Tibial nerve (tissue), 4 donors: Measurements from ENCODE around the gene ZSCAN2. TPM values are rescaled to one million over a fixed set of nuclear protein-coding genes. Genes with fewer than 3 reads are reported as not detected.

Experiments
- DNase-seq, 2 donors: peaks; one replicate each; pipeline ENCODE4 v3.0.0-alpha.2; 2019; ENCODE audit warnings: low spot score in 2 of 2
- H3K27ac ChIP-seq, 4 donors: fragments of 200-600 bp; sonication (generic) in 3 of 4; one replicate each; pipeline ENCODE4 v1.5.1; 2017 to 2019; ENCODE audit warnings: mild to moderate bottlenecking in 1 of 4
- H3K27me3 ChIP-seq, 2 donors: fragments of 200-600 bp; sonication (generic) in 1 of 2; one replicate each; pipeline versions ENCODE4 v1.5.1 to v1.6.0; 2017 to 2019
- H3K36me3 ChIP-seq, 3 donors: fragments of 200-600 bp; sonication (generic); one replicate each; pipeline ENCODE4 v1.5.1; 2018 to 2019
- H3K4me1 ChIP-seq, 4 donors: fragments of 200-600 bp; sonication (generic) in 3 of 4; one replicate each; pipeline ENCODE4 v1.5.1; 2017 to 2019
- H3K4me3 ChIP-seq, 4 donors: fragments of 200-600 bp; sonication (generic) in 3 of 4; one replicate each; pipeline ENCODE4 v1.5.1; 2017 to 2019; ENCODE audit warnings: mild to moderate bottlenecking in 1 of 4, moderate library complexity in 1 of 4
- H3K9me3 ChIP-seq, 4 donors: fragments of 200-600 bp; sonication (generic) in 3 of 4; one replicate each; pipeline ENCODE4 v1.5.1; 2017 to 2019
- EP300 ChIP-seq, 2 donors: sonication (generic); formaldehyde crosslinking; IDR thresholded peaks; one replicate each; pipeline ENCODE4 v1.6.1; 2017; ENCODE audit warnings: antibody characterized with exemption in 2 of 2, mild to moderate bottlenecking in 1 of 2
- POLR2A ChIP-seq, 2 donors: fragments of 450-650 bp; IDR thresholded peaks; one replicate each; pipeline ENCODE4 v1.6.1; 2017; ENCODE audit warnings: antibody characterized with exemption in 2 of 2, mild to moderate bottlenecking in 2 of 2, moderate library complexity in 2 of 2
- WGBS, 2 donors: methylation state at CpG; one replicate each; pipeline ENCODE4 v1.1.5; 2018; 5-methylcytosine and 5-hydroxymethylcytosine counted together
- total RNA-seq, 4 donors: library from RNA; depleted of rRNA; stranded (reverse); fragments of >200 nt; gene quantifications; one replicate each; pipeline ENCODE4 v1.1.0, GENCODE V29; 2016
- TF ChIP-seq, protein P1 (sequence below), 5 experiments: fragments of 200-600 bp in 3 of 5; fragments of 450-650 bp in 2 of 5; sonication (generic) in 3 of 5; IDR thresholded peaks; one replicate each; pipeline ENCODE4 v1.5.1; 2016 to 2019; ENCODE audit warnings: antibody characterized with exemption in 5 of 5, mild to moderate bottlenecking in 3 of 5, moderate library complexity in 2 of 5

Gene ZSCAN2
- total RNA-seq, 4 donors from 2014 or later, result 4.1 to 7.2 (median 5.2) TPM

- DNase-seq, result no peak
- TF ChIP-seq, protein P1, sequence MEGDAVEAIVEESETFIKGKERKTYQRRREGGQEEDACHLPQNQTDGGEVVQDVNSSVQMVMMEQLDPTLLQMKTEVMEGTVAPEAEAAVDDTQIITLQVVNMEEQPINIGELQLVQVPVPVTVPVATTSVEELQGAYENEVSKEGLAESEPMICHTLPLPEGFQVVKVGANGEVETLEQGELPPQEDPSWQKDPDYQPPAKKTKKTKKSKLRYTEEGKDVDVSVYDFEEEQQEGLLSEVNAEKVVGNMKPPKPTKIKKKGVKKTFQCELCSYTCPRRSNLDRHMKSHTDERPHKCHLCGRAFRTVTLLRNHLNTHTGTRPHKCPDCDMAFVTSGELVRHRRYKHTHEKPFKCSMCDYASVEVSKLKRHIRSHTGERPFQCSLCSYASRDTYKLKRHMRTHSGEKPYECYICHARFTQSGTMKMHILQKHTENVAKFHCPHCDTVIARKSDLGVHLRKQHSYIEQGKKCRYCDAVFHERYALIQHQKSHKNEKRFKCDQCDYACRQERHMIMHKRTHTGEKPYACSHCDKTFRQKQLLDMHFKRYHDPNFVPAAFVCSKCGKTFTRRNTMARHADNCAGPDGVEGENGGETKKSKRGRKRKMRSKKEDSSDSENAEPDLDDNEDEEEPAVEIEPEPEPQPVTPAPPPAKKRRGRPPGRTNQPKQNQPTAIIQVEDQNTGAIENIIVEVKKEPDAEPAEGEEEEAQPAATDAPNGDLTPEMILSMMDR (IDR thresholded peaks at IDR 0.05), result no peak
- TF ChIP-seq EP300 (IDR thresholded peaks at IDR 0.05) (no peak), POLR2A (IDR thresholded peaks at IDR 0.05) (no peak)
- Histone ChIP-seq H3K36me3 (peaks cover 0 to 71% (median 0%) of the 10 kb centered on the region in 3 donors), H3K27ac (no peak overlapping the region), H3K9me3 (no peaks in the 10 kb centered on the region), H3K4me3 (no peak overlapping the region), H3K4me1 (peaks cover 0 to 4% (median 0%) of the 10 kb centered on the region in 4 donors), H3K27me3 (no peaks in the 10 kb centered on the region)
- WGBS, 2 donors, result 92% methylated on average over 3 of the region's 3 CpGs
These were observed 67.6 kb downstream of the ZSCAN2 start for GRCh38 chr15:84668221-84668982.

- no peaks in the 10 kb centered on the region for H3K9me3 ChIP-seq
- H3K4me1 ChIP-seq, result peaks cover 0 to 4% (median 0%) of the 10 kb centered on the region in 4 donors
- no peak overlapping the region for H3K27ac ChIP-seq
- H3K36me3 ChIP-seq, result peaks cover 0 to 70% (median 0%) of the 10 kb centered on the region in 3 donors
- no peak overlapping the region for H3K4me3 ChIP-seq
- H3K27me3 ChIP-seq, result no peaks in the 10 kb centered on the region
- WGBS, 2 donors, result 75 to 80% methylated on average over 8 of the region's 8 CpGs
- no peak for DNase-seq
- TF ChIP-seq POLR2A (IDR thresholded peaks at IDR 0.05) (no peak), EP300 (IDR thresholded peaks at IDR 0.05) (no peak)
- TF ChIP-seq, protein P1 (IDR thresholded peaks at IDR 0.05), result no peak
These were observed 68.9 kb downstream of the ZSCAN2 start for GRCh38 chr15:84669726-84670125.

DNA sequence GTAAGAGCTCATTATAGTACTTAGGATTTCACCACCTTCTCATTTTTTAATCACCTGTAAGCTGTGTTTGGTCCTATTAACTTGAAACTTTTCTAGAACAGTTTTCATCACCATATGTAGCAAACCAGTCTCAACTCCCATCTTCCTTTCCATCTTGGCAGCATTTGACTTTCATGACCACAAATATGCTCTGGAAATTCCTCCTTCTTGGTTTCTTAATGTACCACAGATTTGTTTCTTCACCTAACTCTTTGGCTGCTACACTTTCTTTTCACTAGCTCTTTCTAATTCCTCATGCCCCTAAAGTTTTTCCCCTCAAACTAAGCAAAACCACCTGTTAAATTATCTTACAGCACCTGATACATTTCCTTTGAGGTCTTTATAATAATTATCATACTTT is 70.4 kb downstream of the ZSCAN2 start:
- H3K27me3 ChIP-seq, result no peaks in the 10 kb centered on the region
- DNase-seq, result no peak
- H3K27ac ChIP-seq, result peak overlapping the region in 2 of 4 donors; percentile 19 to 59
- TF ChIP-seq POLR2A (IDR thresholded peaks at IDR 0.05), result no peak
- no peak for TF ChIP-seq EP300 (IDR thresholded peaks at IDR 0.05)
- TF ChIP-seq, protein P1 (IDR thresholded peaks at IDR 0.05), result no peak
- no peak overlapping the region for H3K4me3 ChIP-seq
- peaks cover 0 to 4% (median 0%) of the 10 kb centered on the region in 4 donors for H3K4me1 ChIP-seq
- H3K36me3 ChIP-seq, result peaks cover 0 to 57% (median 2%) of the 10 kb centered on the region in 3 donors
- H3K9me3 ChIP-seq, result no peaks in the 10 kb centered on the region

Other genes with a start within 250 kb of the ZSCAN2 start
- gene WDR73, start 53.3 kb downstream of the ZSCAN2 start, total RNA-seq, result 10 to 100 TPM; 19.7 to 40.2 (median 32.3) TPM
- gene NMB, start 57.2 kb downstream of the ZSCAN2 start, total RNA-seq, result 100 to 1,000 TPM in 1 of 4 donors, 10 to 100 TPM in 3; 27.3 to 157 (median 68.0) TPM
- 100 to 1,000 TPM in 3 of 4 donors, 10 to 100 TPM in 1; 88.2 to 132 (median 119) TPM for gene SEC11A, start 115.1 kb downstream of the ZSCAN2 start, total RNA-seq
- gene ZNF592, start 147.6 kb downstream of the ZSCAN2 start, total RNA-seq, result 10 to 100 TPM; 21.6 to 36.3 (median 32.6) TPM
- gene ALPK3, start 216.3 kb downstream of the ZSCAN2 start, total RNA-seq, result 1 to 10 TPM; 2.4 to 7.1 (median 4.7) TPM